H9 (cell line): ENCODE data around the gene CEACAM16. TPM values are rescaled to one million over a fixed set of nuclear protein-coding genes. Genes with fewer than 3 reads are reported as not detected.
A peak's percentile ranks its signal among the peaks of the same experiment; 100 is the strongest.

Experiments used
- DNase-seq: peaks from one replicate; pipeline ENCODE4 v3.0.0-alpha.2; 2017
- H2AFZ ChIP-seq: one replicate; pipeline ENCODE4 v1.6.1; 2013; ENCODE audit warnings: mild to moderate bottlenecking, low read length, control low read depth, moderate library complexity
- H2AK5ac ChIP-seq: 2 replicates; pipeline ENCODE4 v1.6.1; 2013; ENCODE audit warnings: low read length, control low read depth, mixed read lengths; ENCODE audit not compliant: insufficient read length
- H2BK120ac ChIP-seq: one replicate; pipeline ENCODE4 v1.6.1; 2013; ENCODE audit warnings: low read depth, mild to moderate bottlenecking, low read length, control low read depth, inconsistent platforms; ENCODE audit not compliant: poor library complexity, severe bottlenecking
- H2BK12ac ChIP-seq: 2 replicates; pipeline ENCODE4 v1.6.1; 2013; ENCODE audit warnings: low read length, control low read depth, mixed read lengths, low read depth; ENCODE audit not compliant: insufficient read length
- H2BK15ac ChIP-seq: 2 replicates; pipeline ENCODE4 v1.6.1; 2013; ENCODE audit warnings: low read depth, low read length, control low read depth
- H2BK20ac ChIP-seq: one replicate; pipeline ENCODE4 v1.6.1; 2013; ENCODE audit warnings: low read depth, mild to moderate bottlenecking, low read length, control low read depth, inconsistent platforms; ENCODE audit not compliant: poor library complexity, severe bottlenecking
- H2BK5ac ChIP-seq: 2 replicates; pipeline ENCODE4 v1.6.1; 2013; ENCODE audit warnings: low read length, control low read depth, mixed read lengths; ENCODE audit not compliant: insufficient read length
- H3K14ac ChIP-seq: 2 replicates; pipeline ENCODE4 v1.6.1; 2013; ENCODE audit warnings: low read length, control low read depth; ENCODE audit not compliant: insufficient read depth
- H3K18ac ChIP-seq: 2 replicates; pipeline ENCODE4 v1.6.1; 2013; ENCODE audit warnings: low read depth, mild to moderate bottlenecking, mixed read lengths, low read length, control low read depth; ENCODE audit not compliant: insufficient read length
- H3K23ac ChIP-seq: 2 replicates; pipeline ENCODE4 v1.6.1; 2013; ENCODE audit warnings: low read length, control low read depth, mixed read lengths, low read depth; ENCODE audit not compliant: insufficient read length
- H3K23me2 ChIP-seq: 2 replicates; pipeline ENCODE4 v1.6.1; 2013; ENCODE audit warnings: low read depth, mild to moderate bottlenecking, mixed read lengths, low read length, control low read depth; ENCODE audit not compliant: insufficient read length, poor library complexity, severe bottlenecking
- H3K27ac ChIP-seq: 2 replicates; pipeline ENCODE4 v1.5.1; 2013; ENCODE audit warnings: low read length, control low read depth, mixed read lengths, low read depth; ENCODE audit not compliant: insufficient read length
- H3K27me3 ChIP-seq: 2 replicates; pipeline ENCODE4 v1.6.1; 2013; ENCODE audit warnings: low read length, control low read depth, inconsistent platforms; ENCODE audit not compliant: insufficient read depth
- H3K4ac ChIP-seq: 2 replicates; pipeline ENCODE4 v1.6.1; 2013; ENCODE audit warnings: low read depth, mild to moderate bottlenecking, control low read depth, inconsistent platforms, low read length, moderate library complexity
- H3K4me1 ChIP-seq: 2 replicates; pipeline ENCODE4 v1.6.1; 2013; ENCODE audit warnings: low read length, control low read depth, inconsistent platforms; ENCODE audit not compliant: insufficient read depth
- H3K4me2 ChIP-seq: 2 replicates; pipeline ENCODE4 v1.6.1; 2013; ENCODE audit warnings: low read length, control low read depth, mixed read lengths; ENCODE audit not compliant: insufficient read length, insufficient read depth
- H3K56ac ChIP-seq: 2 replicates; pipeline ENCODE4 v1.6.1; 2013; ENCODE audit warnings: low read depth, mild to moderate bottlenecking, mixed read lengths, low read length, control low read depth; ENCODE audit not compliant: insufficient read length
- H3K79me1 ChIP-seq: 2 replicates; pipeline ENCODE4 v1.6.1; 2013; ENCODE audit warnings: low read depth, mild to moderate bottlenecking, moderate library complexity, low read length, control low read depth, inconsistent platforms; ENCODE audit not compliant: insufficient read depth, poor library complexity, severe bottlenecking
- H3K79me2 ChIP-seq: 2 replicates; pipeline ENCODE4 v1.6.1; 2013; ENCODE audit warnings: low read length, control low read depth, inconsistent platforms; ENCODE audit not compliant: insufficient read depth
- H3K9ac ChIP-seq: 2 replicates; pipeline ENCODE4 v1.6.1; 2013; ENCODE audit warnings: low read length, control low read depth, mixed read lengths; ENCODE audit not compliant: insufficient read length; ENCODE audit errors: extremely low read depth
- H3K9me3 ChIP-seq: one replicate; pipeline ENCODE4 v1.6.1; 2013; ENCODE audit warnings: low read depth, low read length, inconsistent platforms; ENCODE audit not compliant: control insufficient read depth
- H3T11ph ChIP-seq: one replicate; pipeline ENCODE4 v1.6.1; 2013; ENCODE audit warnings: mild to moderate bottlenecking, low read length, control low read depth, inconsistent platforms
- H4K20me1 ChIP-seq: one replicate; pipeline ENCODE4 v1.6.1; 2013; ENCODE audit not compliant: control insufficient read depth, insufficient read length, insufficient read depth
- H4K5ac ChIP-seq: 2 replicates; pipeline ENCODE4 v1.6.1; 2013; ENCODE audit warnings: low read depth, mild to moderate bottlenecking, mixed read lengths, low read length, control low read depth; ENCODE audit not compliant: insufficient read length
- H4K8ac ChIP-seq: replicated peaks from 2 replicates; pipeline ENCODE4 v1.6.1; 2013; ENCODE audit warnings: low read length, control low read depth, mixed read lengths, low read depth; ENCODE audit not compliant: insufficient read length
- H4K91ac ChIP-seq: 2 replicates; pipeline ENCODE4 v1.6.1; 2013; ENCODE audit warnings: low read depth, mild to moderate bottlenecking, moderate library complexity, mixed read lengths, low read length, control low read depth; ENCODE audit not compliant: insufficient read length
- H3K27ac Mint-ChIP-seq, 3 experiments: 2 replicates in 2 of 3; 3 replicates in 1 of 3; pipeline ENCODE4 v1.8.0; 2020 to 2021; ENCODE audit warnings: mixed read lengths in 3 of 3, mild to moderate bottlenecking in 1 of 3, moderate library complexity in 1 of 3
- H3K27me3 Mint-ChIP-seq: 2 replicates; pipeline ENCODE4 v1.8.0; 2021; ENCODE audit warnings: low read depth, mild to moderate bottlenecking, moderate library complexity, mixed read lengths
- H3K36me3 Mint-ChIP-seq, 3 experiments: 2 replicates in 2 of 3; 3 replicates in 1 of 3; pipeline ENCODE4 v1.8.0; 2020 to 2021; ENCODE audit warnings: low read depth in 3 of 3, mixed read lengths in 3 of 3; ENCODE audit not compliant: insufficient read depth in 1 of 3
- H3K4me1 Mint-ChIP-seq, 2 experiments: 2 replicates each; pipeline ENCODE4 v1.8.0; 2020; ENCODE audit warnings: mixed read lengths in 2 of 2
- H3K4me3 Mint-ChIP-seq, 2 experiments: 2 replicates in 1 of 2; 3 replicates in 1 of 2; pipeline ENCODE4 v1.8.0; 2020 to 2021; ENCODE audit warnings: mild to moderate bottlenecking in 2 of 2, mixed read lengths in 2 of 2, moderate library complexity in 1 of 2
- H3K9me3 Mint-ChIP-seq, 2 experiments: 2 replicates in 1 of 2; 3 replicates in 1 of 2; pipeline ENCODE4 v1.8.0; 2020; ENCODE audit warnings: mild to moderate bottlenecking in 2 of 2, mixed read lengths in 2 of 2, moderate library complexity in 1 of 2
- CTCF ChIP-seq: fragments of 200-600 bp; sonication (generic); conservative IDR thresholded peaks from 3 replicates; pipeline ENCODE4 v1.8.0; 2021; ENCODE audit warnings: antibody characterized with exemption, mild to moderate bottlenecking
- WGBS: extraction: QIAGEN DNeasy Blood & Tissue Kit; methylation state at CpG from one replicate; pipeline ENCODE4 v1.1.7; 2013; ENCODE audit warnings: missing lambda C conversion rate, low lambda C conversion rate, mixed read lengths; ENCODE audit not compliant: insufficient read length; ENCODE audit errors: extremely low coverage; 5-methylcytosine and 5-hydroxymethylcytosine counted together
- total RNA-seq: library from RNA; stranded (reverse); gene quantifications from 2 replicates; pipeline ENCODE4 v1.2.1, GENCODE V29; 2021

CEACAM16 gene
- total RNA-seq, 1 experiment from 2014 or later, result not detected

GRCh38 chr19:44745887-44746600, 47.1 kb downstream of the CEACAM16 start:
- no peak overlapping the region for H3K4me2 ChIP-seq
- no peak overlapping the region for H4K91ac ChIP-seq
- DNase-seq, result no peak
- no peak overlapping the region for H4K8ac ChIP-seq
- Mint-ChIP-seq H3K4me1 (peaks cover 5 to 30% of the 10 kb centered on the region in 2 experiments), H3K27me3 (peaks cover 70% of the 10 kb centered on the region), H3K36me3 (no peaks in the 10 kb centered on the region), H3K4me3 (peak overlapping the region in 1 of 2 experiments; percentile 59; a peak in 3 of 5 replicates), H3K9me3 (no peaks in the 10 kb centered on the region; a peak in 2 of 5 replicates), H3K27ac (no peak overlapping the region; a peak in 1 of 7 replicates)
- H3K56ac ChIP-seq, result no peak overlapping the region
- H3K23me2 ChIP-seq, result peaks cover 5% of the 10 kb centered on the region
- no peaks in the 10 kb centered on the region for H3K79me1 ChIP-seq
- no peaks in the 10 kb centered on the region for H3K9me3 ChIP-seq
- H3K18ac ChIP-seq, result no peak overlapping the region
- H3K14ac ChIP-seq, result no peak overlapping the region
- no peak overlapping the region for H2BK20ac ChIP-seq
- H4K20me1 ChIP-seq, result no peaks in the 10 kb centered on the region
- no peak overlapping the region for H2AFZ ChIP-seq
- H3K27me3 ChIP-seq, result peaks cover 32% of the 10 kb centered on the region
- no peak overlapping the region for H2BK120ac ChIP-seq
- no peak overlapping the region for H2BK15ac ChIP-seq
- no peak overlapping the region for H4K5ac ChIP-seq
- H2BK5ac ChIP-seq, result no peak overlapping the region
- H3K79me2 ChIP-seq, result no peaks in the 10 kb centered on the region
- H3K9ac ChIP-seq, result no peak overlapping the region
- no peaks in the 10 kb centered on the region; the same call in 1 of the 2 replicates for H3K4me1 ChIP-seq
- WGBS, result no CpG with 5 or more reads among the region's 4 CpGs
- no peak overlapping the region for H3K27ac ChIP-seq
- no peak for TF ChIP-seq CTCF
- no peak overlapping the region for H3K4ac ChIP-seq
- no peak overlapping the region for H3K23ac ChIP-seq
- no peak overlapping the region for H2AK5ac ChIP-seq
- no peak overlapping the region for H2BK12ac ChIP-seq
- H3T11ph ChIP-seq, result no peak overlapping the region
